ENCODE results near the gene SLC35F1. TPM values are rescaled to one million over a fixed set of nuclear protein-coding genes. Genes with fewer than 3 reads are reported as not detected.

Gene SLC35F1
- total RNA-seq, 5 donors from 2014 or later (not counting 1 experiment from before 2014, with no cell fraction given): not detected

- Histone ChIP-seq H3K27me3 (replicated peaks in 1 of 2; ENCODE audit: control insufficient read depth in 2 of 2, extremely low read depth in 1 of 2, insufficient read depth in 2 of 2, low read length in 1 of 2) (peaks cover 0 to 3% of the 10 kb centered on the region in 2 experiments), H3K4me3 (ENCODE audit: control insufficient read depth in 1 of 2, extremely low read depth in 1 of 2, low read length in 1 of 2) (no peak overlapping the region), H3K9me3 (no peaks in the 10 kb centered on the region), H3K36me3 (ENCODE audit: control insufficient read depth in 2 of 2, extremely low read depth in 1 of 2, insufficient read depth in 1 of 2, low read length in 1 of 2) (no peaks in the 10 kb centered on the region), H3K4me1 (ENCODE audit: control insufficient read depth in 1 of 2, extremely low read depth in 1 of 2, insufficient read depth in 2 of 2, low read length in 2 of 2) (no peaks in the 10 kb centered on the region), H3K27ac (ENCODE audit: low read length) (no peak overlapping the region)
- no peaks in the 10 kb centered on the region for H3K36me3 Mint-ChIP-seq
- 92% methylated on average over 2 of the region's 5 CpGs for WGBS (ENCODE audit: insufficient coverage)
- H3K4me1 Mint-ChIP-seq: no peaks in the 10 kb centered on the region
- H3K27me3 Mint-ChIP-seq: peaks cover 0 to 5% of the 10 kb centered on the region in 2 donors
- no peak overlapping the region for H3K27ac Mint-ChIP-seq
- H3K9me3 Mint-ChIP-seq: no peaks in the 10 kb centered on the region
- POLR2A ChIA-PET: interaction anchor here in 1 of 2 donors (0.6 kb wide), 1 partner anchor 127 kb away, joined by 4 read pairs; no protein-coding TSS in a partner anchor
- no peak for ATAC-seq (replicated peaks in 1 of 4)
- CTCF ChIA-PET: interaction anchor here in 1 of 2 donors (0.8 kb wide), 1 partner anchor 1681 kb away, joined by 3 read pairs; no protein-coding TSS in a partner anchor
- no peak for DNase-seq
- H3K4me3 Mint-ChIP-seq: no peak overlapping the region
These were observed 417.1 kb downstream of the SLC35F1 start for GRCh38 chr6:118324116-118324515.

GRCh38 chr6:118325220-118325860 lies 418.3 kb downstream of the SLC35F1 start:
- no peak for DNase-seq
- no peaks in the 10 kb centered on the region for H3K4me1 Mint-ChIP-seq
- Histone ChIP-seq H3K36me3 (ENCODE audit: control insufficient read depth in 2 of 2, extremely low read depth in 1 of 2, insufficient read depth in 1 of 2, low read length in 1 of 2) (no peaks in the 10 kb centered on the region), H3K9me3 (no peaks in the 10 kb centered on the region), H3K27me3 (replicated peaks in 1 of 2; ENCODE audit: control insufficient read depth in 2 of 2, extremely low read depth in 1 of 2, insufficient read depth in 2 of 2, low read length in 1 of 2) (peaks cover 0 to 3% of the 10 kb centered on the region in 2 experiments), H3K4me1 (ENCODE audit: control insufficient read depth in 1 of 2, extremely low read depth in 1 of 2, insufficient read depth in 2 of 2, low read length in 2 of 2) (no peaks in the 10 kb centered on the region), H3K27ac (ENCODE audit: low read length) (no peak overlapping the region), H3K4me3 (ENCODE audit: control insufficient read depth in 1 of 2, extremely low read depth in 1 of 2, low read length in 1 of 2) (no peak overlapping the region)
- WGBS (ENCODE audit: insufficient coverage): 76% methylated on average over 10 of the region's 10 CpGs
- no peaks in the 10 kb centered on the region for H3K36me3 Mint-ChIP-seq
- no peaks in the 10 kb centered on the region for H3K9me3 Mint-ChIP-seq
- ChIA-PET CTCF (no interaction called here), POLR2A (no interaction called here)
- H3K4me3 Mint-ChIP-seq: no peak overlapping the region
- no peak overlapping the region for H3K27ac Mint-ChIP-seq
- H3K27me3 Mint-ChIP-seq: peaks cover 0 to 5% of the 10 kb centered on the region in 2 donors
- no peak for ATAC-seq (replicated peaks in 1 of 4)

GRCh38 chr6:118326712-118327111 lies 419.6 kb downstream of the SLC35F1 start:
- Histone ChIP-seq H3K4me3 (ENCODE audit: control insufficient read depth in 1 of 2, extremely low read depth in 1 of 2, low read length in 1 of 2) (no peak overlapping the region), H3K36me3 (ENCODE audit: control insufficient read depth in 2 of 2, extremely low read depth in 1 of 2, insufficient read depth in 1 of 2, low read length in 1 of 2) (no peaks in the 10 kb centered on the region), H3K27me3 (replicated peaks in 1 of 2; ENCODE audit: control insufficient read depth in 2 of 2, extremely low read depth in 1 of 2, insufficient read depth in 2 of 2, low read length in 1 of 2) (peaks cover 0 to 3% of the 10 kb centered on the region in 2 experiments), H3K9me3 (no peaks in the 10 kb centered on the region), H3K4me1 (ENCODE audit: control insufficient read depth in 1 of 2, extremely low read depth in 1 of 2, insufficient read depth in 2 of 2, low read length in 2 of 2) (no peaks in the 10 kb centered on the region), H3K27ac (ENCODE audit: low read length) (no peak overlapping the region)
- no peak overlapping the region for H3K27ac Mint-ChIP-seq
- H3K4me1 Mint-ChIP-seq: no peaks in the 10 kb centered on the region
- H3K4me3 Mint-ChIP-seq: no peak overlapping the region
- no peak for ATAC-seq (replicated peaks in 1 of 4)
- DNase-seq: no peak
- CTCF ChIA-PET: no interaction called here
- peaks cover 0 to 5% of the 10 kb centered on the region in 2 donors for H3K27me3 Mint-ChIP-seq
- no peaks in the 10 kb centered on the region for H3K9me3 Mint-ChIP-seq
- no peaks in the 10 kb centered on the region for H3K36me3 Mint-ChIP-seq
- POLR2A ChIA-PET: no interaction called here

- no peak overlapping the region for H3K27ac ChIP-seq (ENCODE audit: low read length)
- ATAC-seq (replicated peaks in 1 of 4) (no peak), DNase-seq (no peak)
- no peaks in the 10 kb centered on the region for H3K9me3 ChIP-seq
- no peaks in the 10 kb centered on the region for H3K36me3 ChIP-seq (ENCODE audit: control insufficient read depth in 2 of 2, extremely low read depth in 1 of 2, insufficient read depth in 1 of 2, low read length in 1 of 2)
- peaks cover 0 to 3% of the 10 kb centered on the region in 2 experiments for H3K27me3 ChIP-seq (replicated peaks in 1 of 2; ENCODE audit: control insufficient read depth in 2 of 2, extremely low read depth in 1 of 2, insufficient read depth in 2 of 2, low read length in 1 of 2)
- H3K4me3 ChIP-seq (ENCODE audit: control insufficient read depth in 1 of 2, extremely low read depth in 1 of 2, low read length in 1 of 2): no peak overlapping the region
- Mint-ChIP-seq H3K4me1 (no peaks in the 10 kb centered on the region), H3K36me3 (no peaks in the 10 kb centered on the region), H3K9me3 (no peaks in the 10 kb centered on the region), H3K27me3 (peaks cover 0 to 5% of the 10 kb centered on the region in 2 donors), H3K4me3 (no peak overlapping the region), H3K27ac (no peak overlapping the region)
- POLR2A ChIA-PET: no interaction called here
- CTCF ChIA-PET: no interaction called here
- H3K4me1 ChIP-seq (ENCODE audit: control insufficient read depth in 1 of 2, extremely low read depth in 1 of 2, insufficient read depth in 2 of 2, low read length in 2 of 2): no peaks in the 10 kb centered on the region
These were observed 420.2 kb downstream of the SLC35F1 start for GRCh38 chr6:118327237-118327636.

GRCh38 chr6:118333772-118334171 lies 426.7 kb downstream of the SLC35F1 start:
- no CpG with 5 or more reads among the region's 1 CpG for WGBS (ENCODE audit: insufficient coverage)
- DNase-seq (no peak), ATAC-seq (replicated peaks in 1 of 4) (no peak)
- no peak overlapping the region for H3K27ac Mint-ChIP-seq
- H3K27ac ChIP-seq (ENCODE audit: low read length): no peak overlapping the region
- no peak overlapping the region for H3K4me3 Mint-ChIP-seq
- H3K36me3 ChIP-seq (ENCODE audit: control insufficient read depth in 2 of 2, extremely low read depth in 1 of 2, insufficient read depth in 1 of 2, low read length in 1 of 2): no peaks in the 10 kb centered on the region
- H3K9me3 ChIP-seq: no peaks in the 10 kb centered on the region
- peaks cover 0 to 4% of the 10 kb centered on the region in 2 donors for H3K27me3 Mint-ChIP-seq
- H3K36me3 Mint-ChIP-seq: no peaks in the 10 kb centered on the region
- H3K4me1 ChIP-seq (ENCODE audit: control insufficient read depth in 1 of 2, extremely low read depth in 1 of 2, insufficient read depth in 2 of 2, low read length in 2 of 2): no peaks in the 10 kb centered on the region
- POLR2A ChIA-PET: no interaction called here
- no peaks in the 10 kb centered on the region for H3K4me1 Mint-ChIP-seq
- CTCF ChIA-PET: no interaction called here
- peaks cover 13 to 17% (median 17%) of the 10 kb centered on the region in 3 donors for H3K9me3 Mint-ChIP-seq
- no peak overlapping the region for H3K4me3 ChIP-seq (ENCODE audit: control insufficient read depth in 1 of 2, extremely low read depth in 1 of 2, low read length in 1 of 2)
- H3K27me3 ChIP-seq (replicated peaks in 1 of 2; ENCODE audit: control insufficient read depth in 2 of 2, extremely low read depth in 1 of 2, insufficient read depth in 2 of 2, low read length in 1 of 2): no peaks in the 10 kb centered on the region

DNA sequence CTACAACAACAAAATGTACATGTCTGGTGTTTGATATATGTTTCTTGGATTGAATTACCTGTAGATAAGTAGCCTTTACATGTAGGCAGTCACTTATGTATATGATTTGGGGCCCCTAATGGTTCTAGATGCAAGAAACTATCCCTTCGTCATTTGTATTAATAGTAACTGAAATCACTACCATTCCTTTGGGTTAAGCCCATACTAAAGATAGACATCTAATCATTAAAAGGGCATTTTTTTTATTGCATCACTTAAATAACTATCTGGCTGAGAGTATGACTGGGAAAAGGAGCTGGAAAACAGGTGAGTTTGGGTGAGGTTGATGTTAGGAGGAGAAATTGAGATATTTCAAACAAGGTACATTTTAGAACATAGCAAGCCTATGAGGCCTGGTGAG lies 427.6 kb downstream of the SLC35F1 start:
- DNase-seq (no peak), ATAC-seq (replicated peaks in 1 of 4) (no peak)
- no CpG with 5 or more reads among the region's 1 CpG for WGBS (ENCODE audit: insufficient coverage)
- no peaks in the 10 kb centered on the region for H3K36me3 Mint-ChIP-seq
- H3K27me3 Mint-ChIP-seq: peaks cover 0 to 4% of the 10 kb centered on the region in 2 donors
- no peak overlapping the region for H3K27ac Mint-ChIP-seq
- ChIA-PET POLR2A (no interaction called here), CTCF (no interaction called here)
- no peaks in the 10 kb centered on the region for H3K36me3 ChIP-seq (ENCODE audit: control insufficient read depth in 2 of 2, extremely low read depth in 1 of 2, insufficient read depth in 1 of 2, low read length in 1 of 2)
- H3K4me3 Mint-ChIP-seq: no peak overlapping the region
- H3K9me3 ChIP-seq: no peaks in the 10 kb centered on the region
- H3K4me1 ChIP-seq (ENCODE audit: control insufficient read depth in 1 of 2, extremely low read depth in 1 of 2, insufficient read depth in 2 of 2, low read length in 2 of 2): no peaks in the 10 kb centered on the region
- no peak overlapping the region for H3K4me3 ChIP-seq (ENCODE audit: control insufficient read depth in 1 of 2, extremely low read depth in 1 of 2, low read length in 1 of 2)
- H3K9me3 Mint-ChIP-seq: peaks cover 20 to 22% (median 21%) of the 10 kb centered on the region in 3 donors
- H3K27ac ChIP-seq (ENCODE audit: low read length): no peak overlapping the region
- H3K27me3 ChIP-seq (replicated peaks in 1 of 2; ENCODE audit: control insufficient read depth in 2 of 2, extremely low read depth in 1 of 2, insufficient read depth in 2 of 2, low read length in 1 of 2): no peaks in the 10 kb centered on the region
- H3K4me1 Mint-ChIP-seq: no peaks in the 10 kb centered on the region
